Coronary artery (tissue), 2 donors: ENCODE data around the gene PPP1R12C.

Experiments
- DNase-seq: peaks from one replicate; pipeline ENCODE4 v3.0.0-alpha.2; 2017; ENCODE audit warnings: low spot score
- H3K27ac ChIP-seq, 2 donors: fragments of 200-600 bp; sonication (generic); one replicate each; pipeline ENCODE4 v1.5.1; 2016 to 2019
- H3K4me3 ChIP-seq: fragments of 200-600 bp; sonication (generic); 2 replicates; pipeline ENCODE4 v1.5.1; 2016; ENCODE audit warnings: mild to moderate bottlenecking, moderate library complexity
- CTCF ChIP-seq: fragments of 200-600 bp; sonication (generic); IDR thresholded peaks from one replicate; pipeline ENCODE4 v1.5.1; 2019; ENCODE audit warnings: antibody characterized with exemption

PPP1R12C gene

GRCh38 chr19:55131421-55131820, 14.0 kb upstream of the PPP1R12C start:
- no peak for TF ChIP-seq CTCF
- no peak for DNase-seq
- Histone ChIP-seq H3K4me3 (no peak overlapping the region), H3K27ac (no peak overlapping the region)

GRCh38 chr19:55119053-55119452, 1.6 kb upstream of the PPP1R12C start:
- H3K4me3 ChIP-seq, result no peak overlapping the region

DNA sequence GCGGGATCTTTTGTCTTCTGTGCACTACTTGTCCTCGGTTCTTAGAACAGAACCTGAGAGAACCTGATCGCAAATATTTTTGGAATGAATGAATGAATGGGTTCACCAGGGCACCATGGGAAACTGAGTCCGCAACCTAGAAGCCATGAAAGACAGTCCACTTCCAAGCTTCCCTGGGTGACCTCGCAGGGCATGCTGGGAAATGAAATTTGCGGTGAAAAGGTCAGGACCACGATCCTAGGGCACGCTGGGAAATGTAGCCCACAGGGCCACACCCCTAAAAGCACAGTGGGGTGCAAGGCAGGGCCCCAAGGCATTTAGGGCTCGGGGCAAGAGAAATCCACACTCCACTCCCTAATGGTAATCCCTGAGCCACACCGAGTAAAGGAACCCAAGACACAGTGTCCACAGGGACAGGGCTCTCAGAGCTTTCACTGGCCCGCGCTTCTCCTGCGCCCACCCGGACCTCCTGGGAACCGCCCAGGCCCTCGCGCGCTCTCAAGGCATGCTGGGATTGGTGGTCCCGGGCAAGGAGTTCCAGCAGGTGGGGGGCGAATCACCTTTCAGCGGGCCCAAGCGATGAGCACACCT, 1.1 kb upstream of the PPP1R12C start:
- Histone ChIP-seq H3K4me3 (peak overlapping the region; percentile 97), H3K27ac (peak overlapping the region; percentile 94 to 97)
- TF ChIP-seq CTCF, result no peak
- no peak for DNase-seq

More at GRCh38 chr19:55119053-55119452, 1.6 kb upstream of the PPP1R12C start:
- no peak for DNase-seq
- no peak for TF ChIP-seq CTCF
- no peak overlapping the region for H3K27ac ChIP-seq

GRCh38 chr19:55117663-55118391, 390 bp upstream of the PPP1R12C start:
- Histone ChIP-seq H3K4me3 (peak overlapping the region; percentile 97), H3K27ac (peak overlapping the region; percentile 94 to 97)
- no peak for TF ChIP-seq CTCF
- peak; percentile 99 for DNase-seq

- no peak for DNase-seq
- peak overlapping the region; percentile 94 to 97 for H3K27ac ChIP-seq
- H3K4me3 ChIP-seq, result peak overlapping the region; percentile 97
- TF ChIP-seq CTCF, result no peak
Measured at GRCh38 chr19:55116232-55116858, 1.1 kb downstream of the PPP1R12C start.

- DNase-seq, result no peak
- TF ChIP-seq CTCF, result no peak
Measured at GRCh38 chr19:55115446-55116065, 1.9 kb downstream of the PPP1R12C start.

More at GRCh38 chr19:55115446-55116065, 1.9 kb downstream of the PPP1R12C start:
- Histone ChIP-seq H3K27ac (peak overlapping the region; percentile 94 to 97), H3K4me3 (peak overlapping the region; percentile 97)
